ENCODE data around the gene TANC1.

DNA sequence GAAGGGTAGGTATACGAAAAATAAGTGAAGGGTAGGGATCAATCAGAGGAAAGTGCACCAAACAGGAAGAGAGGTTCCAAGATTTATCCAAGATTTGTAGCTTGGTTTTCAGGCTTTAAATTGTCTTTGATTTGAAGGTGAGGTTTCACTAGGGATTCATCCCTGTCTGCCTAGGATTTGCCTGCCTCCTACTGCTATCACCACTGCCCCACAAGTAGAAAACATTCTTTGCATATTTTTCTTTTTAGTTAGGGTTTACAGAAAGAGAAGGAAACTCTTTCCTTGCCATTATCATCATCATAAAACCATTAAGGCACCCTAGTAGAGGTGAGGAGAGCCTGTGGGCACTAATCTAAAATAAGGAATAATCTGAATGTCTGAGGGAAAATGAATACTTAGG lies 45.8 kb upstream of the TANC1 start:
- TF ChIP-seq, protein P1, sequence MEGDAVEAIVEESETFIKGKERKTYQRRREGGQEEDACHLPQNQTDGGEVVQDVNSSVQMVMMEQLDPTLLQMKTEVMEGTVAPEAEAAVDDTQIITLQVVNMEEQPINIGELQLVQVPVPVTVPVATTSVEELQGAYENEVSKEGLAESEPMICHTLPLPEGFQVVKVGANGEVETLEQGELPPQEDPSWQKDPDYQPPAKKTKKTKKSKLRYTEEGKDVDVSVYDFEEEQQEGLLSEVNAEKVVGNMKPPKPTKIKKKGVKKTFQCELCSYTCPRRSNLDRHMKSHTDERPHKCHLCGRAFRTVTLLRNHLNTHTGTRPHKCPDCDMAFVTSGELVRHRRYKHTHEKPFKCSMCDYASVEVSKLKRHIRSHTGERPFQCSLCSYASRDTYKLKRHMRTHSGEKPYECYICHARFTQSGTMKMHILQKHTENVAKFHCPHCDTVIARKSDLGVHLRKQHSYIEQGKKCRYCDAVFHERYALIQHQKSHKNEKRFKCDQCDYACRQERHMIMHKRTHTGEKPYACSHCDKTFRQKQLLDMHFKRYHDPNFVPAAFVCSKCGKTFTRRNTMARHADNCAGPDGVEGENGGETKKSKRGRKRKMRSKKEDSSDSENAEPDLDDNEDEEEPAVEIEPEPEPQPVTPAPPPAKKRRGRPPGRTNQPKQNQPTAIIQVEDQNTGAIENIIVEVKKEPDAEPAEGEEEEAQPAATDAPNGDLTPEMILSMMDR (IDR thresholded peaks at IDR 0.05) = no peak
- TF ChIP-seq POLR2AphosphoS5 (IDR thresholded peaks at IDR 0.05) (no peak), EP300 (IDR thresholded peaks at IDR 0.05; ENCODE audit: low read depth) (no peak), POLR2A (IDR thresholded peaks at IDR 0.05) (no peak)

Measured in transverse colon (tissue), 4 donors.